Glutamatergic neuron (in vitro differentiated cells): ENCODE data around the gene DEPDC1. TPM values are rescaled to one million over a fixed set of nuclear protein-coding genes. Genes with fewer than 3 reads are reported as not detected.
A peak's percentile ranks its signal among the peaks of the same experiment; 100 is the strongest.

Experiments used
- DNase-seq: peaks from one replicate; pipeline ENCODE4 v3.0.0; 2022
- H3K27ac Mint-ChIP-seq: one replicate; pipeline ENCODE4 v1.8.0; 2020; ENCODE audit warnings: mild to moderate bottlenecking, mixed read lengths, inconsistent platforms; ENCODE audit not compliant: unreplicated experiment
- H3K27me3 Mint-ChIP-seq: one replicate; pipeline ENCODE4 v1.8.0; 2020; ENCODE audit warnings: mild to moderate bottlenecking, moderate library complexity, mixed read lengths, inconsistent platforms; ENCODE audit not compliant: unreplicated experiment
- H3K36me3 Mint-ChIP-seq: one replicate; pipeline ENCODE4 v1.8.0; 2020; ENCODE audit warnings: mild to moderate bottlenecking, mixed read lengths, inconsistent platforms; ENCODE audit not compliant: unreplicated experiment
- H3K4me1 Mint-ChIP-seq: one replicate; pipeline ENCODE4 v1.8.0; 2020; ENCODE audit warnings: mild to moderate bottlenecking, low read depth, mixed read lengths, inconsistent platforms; ENCODE audit not compliant: unreplicated experiment
- H3K4me3 Mint-ChIP-seq: one replicate; pipeline ENCODE4 v1.8.0; 2020; ENCODE audit warnings: mild to moderate bottlenecking, mixed read lengths, inconsistent platforms; ENCODE audit not compliant: unreplicated experiment
- H3K9me3 Mint-ChIP-seq: one replicate; pipeline ENCODE4 v1.8.0; 2020; ENCODE audit warnings: mild to moderate bottlenecking, moderate library complexity, mixed read lengths, inconsistent platforms; ENCODE audit not compliant: unreplicated experiment
- total RNA-seq: library from RNA; stranded (reverse); fragmentation: NEBNext Ultra II Directional; extraction: Animal tissue kit (Norgen Biotek cat#: 25700); gene quantifications from one replicate; pipeline ENCODE4 v1.2.1, GENCODE V29; 2021; ENCODE audit not compliant: unreplicated experiment
- TF ChIP-seq, protein P1 (sequence below): fragments of 200-600 bp; sonication (generic); IDR thresholded peaks from one replicate; pipeline ENCODE4 v1.5.0; 2021; ENCODE audit not compliant: partially characterized antibody, unreplicated experiment

DEPDC1 gene
- total RNA-seq, 1 donor from 2014 or later, result 2.5 TPM

DNA sequence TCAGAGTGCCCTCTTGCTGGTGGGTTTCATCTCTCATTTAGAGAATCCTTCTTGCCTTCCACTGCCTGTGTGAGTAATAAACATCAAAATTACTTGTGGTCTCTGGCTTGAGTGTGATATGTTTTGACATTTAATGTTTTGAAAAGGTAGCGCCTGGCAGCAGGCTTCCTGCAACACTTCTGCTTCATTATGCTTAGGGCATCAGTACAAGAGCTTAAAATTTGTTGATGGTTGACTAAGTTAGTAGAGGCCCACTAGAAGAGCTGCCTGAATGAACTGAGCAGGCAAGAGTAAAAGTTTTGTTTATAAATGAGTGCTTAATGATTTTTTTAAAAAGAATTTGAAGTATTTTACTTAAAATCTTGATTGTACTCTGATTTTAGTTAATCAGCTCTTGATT is 40.7 kb downstream of the DEPDC1 start:
- peaks cover 1% of the 10 kb centered on the region for H3K9me3 Mint-ChIP-seq
- no peaks in the 10 kb centered on the region for H3K4me1 Mint-ChIP-seq
- no peaks in the 10 kb centered on the region for H3K36me3 Mint-ChIP-seq
- TF ChIP-seq, protein P1, sequence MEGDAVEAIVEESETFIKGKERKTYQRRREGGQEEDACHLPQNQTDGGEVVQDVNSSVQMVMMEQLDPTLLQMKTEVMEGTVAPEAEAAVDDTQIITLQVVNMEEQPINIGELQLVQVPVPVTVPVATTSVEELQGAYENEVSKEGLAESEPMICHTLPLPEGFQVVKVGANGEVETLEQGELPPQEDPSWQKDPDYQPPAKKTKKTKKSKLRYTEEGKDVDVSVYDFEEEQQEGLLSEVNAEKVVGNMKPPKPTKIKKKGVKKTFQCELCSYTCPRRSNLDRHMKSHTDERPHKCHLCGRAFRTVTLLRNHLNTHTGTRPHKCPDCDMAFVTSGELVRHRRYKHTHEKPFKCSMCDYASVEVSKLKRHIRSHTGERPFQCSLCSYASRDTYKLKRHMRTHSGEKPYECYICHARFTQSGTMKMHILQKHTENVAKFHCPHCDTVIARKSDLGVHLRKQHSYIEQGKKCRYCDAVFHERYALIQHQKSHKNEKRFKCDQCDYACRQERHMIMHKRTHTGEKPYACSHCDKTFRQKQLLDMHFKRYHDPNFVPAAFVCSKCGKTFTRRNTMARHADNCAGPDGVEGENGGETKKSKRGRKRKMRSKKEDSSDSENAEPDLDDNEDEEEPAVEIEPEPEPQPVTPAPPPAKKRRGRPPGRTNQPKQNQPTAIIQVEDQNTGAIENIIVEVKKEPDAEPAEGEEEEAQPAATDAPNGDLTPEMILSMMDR, result no peak
- no peak for DNase-seq
- no peak overlapping the region for H3K4me3 Mint-ChIP-seq
- H3K27me3 Mint-ChIP-seq, result peaks cover 2% of the 10 kb centered on the region
- H3K27ac Mint-ChIP-seq, result no peak overlapping the region

DNA sequence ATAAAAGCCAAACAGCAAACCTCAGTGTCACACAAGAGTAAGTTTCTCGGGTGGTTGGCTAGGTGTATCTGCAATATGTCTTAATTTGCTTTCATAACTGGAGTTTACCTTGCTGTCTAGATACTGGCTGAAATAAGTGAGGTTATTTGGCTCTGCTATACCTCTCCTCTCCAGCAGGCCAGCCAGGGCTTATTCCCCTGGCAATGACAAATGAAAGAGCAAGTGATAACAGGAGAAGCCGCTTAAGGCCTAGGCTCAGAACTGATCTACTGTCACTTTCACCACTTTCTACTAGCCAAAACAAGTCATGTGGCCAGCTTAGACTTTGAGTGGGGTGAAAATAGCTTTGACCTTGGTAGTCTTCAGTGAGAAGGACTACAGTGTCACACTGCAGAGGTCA is 42.3 kb downstream of the DEPDC1 start:
- H3K36me3 Mint-ChIP-seq, result no peaks in the 10 kb centered on the region
- H3K4me3 Mint-ChIP-seq, result no peak overlapping the region
- H3K4me1 Mint-ChIP-seq, result no peaks in the 10 kb centered on the region
- peaks cover 2% of the 10 kb centered on the region for H3K27me3 Mint-ChIP-seq
- no peak overlapping the region for H3K27ac Mint-ChIP-seq
- DNase-seq, result no peak
- H3K9me3 Mint-ChIP-seq, result peaks cover 1% of the 10 kb centered on the region
- TF ChIP-seq, protein P1, result peak; percentile 25

DNA sequence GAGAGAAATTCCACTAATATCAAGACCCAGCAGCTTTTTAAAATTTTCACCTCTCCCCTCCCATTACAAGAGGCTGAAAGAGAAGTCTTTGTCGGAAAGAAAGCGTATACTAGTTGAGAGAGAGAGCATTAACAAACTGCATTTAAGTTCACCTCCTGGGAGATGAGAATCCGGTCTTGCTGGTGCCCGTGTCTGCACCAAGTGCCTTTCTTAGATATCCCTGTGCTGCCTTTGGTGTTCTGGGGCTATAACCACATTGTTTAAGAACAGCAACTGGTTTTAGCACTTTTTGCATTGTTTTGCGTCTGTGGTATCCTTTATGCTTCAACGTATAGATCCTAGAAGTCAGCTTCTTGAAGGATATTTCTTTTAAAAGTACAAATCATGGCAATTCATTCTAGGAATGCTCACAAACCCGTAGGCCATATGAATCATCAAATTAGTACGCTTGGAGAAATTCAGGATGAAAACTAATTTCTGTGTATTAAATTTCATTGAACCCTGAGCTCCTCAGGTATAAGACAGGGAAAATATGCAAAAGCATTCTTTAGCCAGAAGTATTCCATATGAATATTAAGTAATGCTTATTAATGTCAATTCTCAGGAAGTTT is 43.7 kb downstream of the DEPDC1 start:
- Mint-ChIP-seq H3K9me3 (peaks cover 1% of the 10 kb centered on the region), H3K27me3 (peaks cover 2% of the 10 kb centered on the region), H3K4me1 (no peaks in the 10 kb centered on the region), H3K36me3 (no peaks in the 10 kb centered on the region), H3K27ac (no peak overlapping the region), H3K4me3 (no peak overlapping the region)
- TF ChIP-seq, protein P1, result no peak
- no peak for DNase-seq

DNA sequence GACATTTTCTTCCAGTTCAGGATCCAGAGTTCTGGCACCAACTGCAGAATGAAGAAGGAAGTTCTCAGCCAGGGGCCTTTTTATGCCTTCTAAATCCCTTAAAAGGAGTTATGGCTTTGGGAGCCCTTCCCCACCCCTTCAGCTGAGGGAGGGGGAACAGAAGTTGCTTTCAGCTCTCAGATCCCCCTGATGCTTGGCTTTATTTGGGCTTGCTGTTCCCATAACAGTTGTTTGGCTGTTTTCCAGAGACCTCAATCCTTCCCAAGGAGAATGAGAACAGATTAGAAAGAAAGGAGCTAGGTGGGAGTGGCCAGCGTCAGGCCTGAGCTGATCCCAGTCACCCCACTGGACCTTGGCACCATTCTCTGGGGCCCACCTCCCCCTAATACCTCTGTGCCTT is 47.0 kb downstream of the DEPDC1 start, which contains the start of gene RPE65:
TSS of gene RPE65 (minus strand) at position 54 of the 400 bp plus-strand sequence. CDS start at position 5, 49 bp downstream.
- Mint-ChIP-seq H3K27me3 (peaks cover 2% of the 10 kb centered on the region), H3K36me3 (no peaks in the 10 kb centered on the region), H3K4me3 (no peak within 1 kb of the TSS), H3K27ac (no peak within 1 kb of the TSS), H3K4me1 (no peaks in the 10 kb centered on the region), H3K9me3 (peaks cover 1% of the 10 kb centered on the region)
- TF ChIP-seq, protein P1, result no peak
- DNase-seq, result no peak

DNA sequence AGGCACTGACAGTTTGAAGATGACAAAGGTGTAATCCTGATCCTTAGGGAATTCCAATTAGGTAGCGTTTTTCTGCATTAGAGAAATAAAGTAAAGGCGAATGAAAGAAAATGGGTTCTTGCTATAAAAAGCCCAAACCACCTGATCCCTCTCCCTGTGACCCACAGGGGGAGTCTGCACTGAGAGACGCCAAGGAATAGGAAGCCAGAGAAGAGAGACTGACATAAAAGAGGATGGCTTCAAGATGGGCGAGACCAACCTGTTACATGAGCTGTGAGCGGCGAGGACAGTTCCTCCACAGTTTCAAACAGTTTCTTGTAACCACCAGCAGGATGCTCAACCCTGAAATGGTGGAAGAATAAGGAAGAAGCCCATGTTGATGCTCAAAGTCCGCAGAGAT is 48.5 kb downstream of the DEPDC1 start:
- Mint-ChIP-seq H3K9me3 (peaks cover 1% of the 10 kb centered on the region), H3K4me3 (no peak overlapping the region), H3K27me3 (peaks cover under 1% of the 10 kb centered on the region), H3K27ac (no peak overlapping the region), H3K36me3 (no peaks in the 10 kb centered on the region), H3K4me1 (no peaks in the 10 kb centered on the region)
- TF ChIP-seq, protein P1, result no peak
- no peak for DNase-seq
